M059J (cell line): Measurements from ENCODE around the gene ZDHHC9. TPM values are rescaled to one million over a fixed set of nuclear protein-coding genes. Genes with fewer than 3 reads are reported as not detected.

Experiments
- DNase-seq: peaks from one replicate; pipeline ENCODE4 v3.0.0-alpha.2; 2012; ENCODE audit warnings: low read depth
- total RNA-seq: library from RNA; depleted of rRNA; stranded (reverse); fragments of >200 nt; shearing (Covaris generic); gene quantifications from 2 replicates; pipeline ENCODE4 v1.2.3, GENCODE V29; 2014

ZDHHC9 gene
- total RNA-seq, 1 experiment from 2014 or later, result 52.3 TPM

- DNase-seq, result peak; percentile 58
Measured at GRCh38 chrX:129823115-129823514, 20.6 kb downstream of the ZDHHC9 start.

- DNase-seq, result peak; percentile 20
Measured at GRCh38 chrX:129818123-129818522, 25.6 kb downstream of the ZDHHC9 start.

DNA sequence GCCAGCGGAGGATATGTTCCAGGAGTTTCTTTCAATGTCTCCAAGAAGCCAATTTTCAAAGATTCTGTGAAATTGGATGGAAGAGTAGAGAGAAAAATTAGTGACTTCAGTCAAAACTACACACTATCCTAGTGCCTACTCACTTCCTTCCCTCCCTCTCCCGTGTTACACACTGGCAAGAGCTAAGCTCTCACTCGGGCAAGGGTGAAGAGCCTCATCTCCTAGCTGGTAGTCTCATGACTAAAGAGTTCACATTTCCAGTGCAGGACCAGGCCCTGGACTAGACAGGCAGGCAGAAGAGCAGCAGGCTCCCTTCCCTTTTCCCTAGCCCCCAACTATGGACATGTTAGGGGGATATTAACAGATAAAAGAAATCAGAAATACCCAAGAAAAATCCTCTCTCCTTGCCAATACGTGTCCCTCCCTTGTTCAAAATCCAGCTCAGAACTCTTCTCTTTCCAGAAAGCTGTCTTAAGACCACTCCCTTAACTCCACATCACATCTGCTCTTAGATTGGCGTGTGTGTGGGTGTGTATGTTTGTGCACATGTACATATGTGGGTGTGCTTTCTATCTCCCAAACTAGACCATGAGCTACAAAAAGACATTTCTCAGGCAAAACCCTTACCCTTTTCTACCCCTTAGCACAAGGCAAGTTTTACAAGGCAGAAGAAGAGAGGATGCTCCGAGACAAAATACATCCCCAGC is 29.9 kb downstream of the ZDHHC9 start:
- DNase-seq, result no peak

GRCh38 chrX:129808829-129809796 is 34.6 kb downstream of the ZDHHC9 start:
- peak; percentile 70 for DNase-seq

- no peak for DNase-seq
Measured at GRCh38 chrX:129808158-129808828, 35.4 kb downstream of the ZDHHC9 start.

DNA sequence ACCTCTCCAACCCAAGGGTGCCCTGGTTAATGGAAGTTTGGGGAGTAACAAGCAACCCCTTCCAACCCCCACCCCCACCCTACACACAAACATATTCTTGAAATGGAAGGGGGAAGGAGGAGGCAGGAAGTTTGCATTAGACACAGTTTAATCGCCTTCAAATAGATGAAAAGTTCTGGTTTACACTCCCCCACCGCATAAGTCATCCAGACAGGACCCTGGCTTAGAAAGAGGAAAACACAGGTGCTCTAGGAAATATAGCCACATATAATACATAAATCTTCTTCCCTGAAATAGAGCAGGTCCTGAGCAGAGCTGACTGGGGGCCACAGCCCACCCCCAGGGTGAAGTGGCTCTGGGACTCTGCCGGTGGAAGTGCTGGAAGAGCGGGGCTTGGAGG is 38.9 kb downstream of the ZDHHC9 start:
- no peak for DNase-seq

- DNase-seq, result no peak
Measured at GRCh38 chrX:129802863-129803262, 40.8 kb downstream of the ZDHHC9 start.

GRCh38 chrX:129800186-129800585 is 43.5 kb downstream of the ZDHHC9 start:
- no peak for DNase-seq

DNA sequence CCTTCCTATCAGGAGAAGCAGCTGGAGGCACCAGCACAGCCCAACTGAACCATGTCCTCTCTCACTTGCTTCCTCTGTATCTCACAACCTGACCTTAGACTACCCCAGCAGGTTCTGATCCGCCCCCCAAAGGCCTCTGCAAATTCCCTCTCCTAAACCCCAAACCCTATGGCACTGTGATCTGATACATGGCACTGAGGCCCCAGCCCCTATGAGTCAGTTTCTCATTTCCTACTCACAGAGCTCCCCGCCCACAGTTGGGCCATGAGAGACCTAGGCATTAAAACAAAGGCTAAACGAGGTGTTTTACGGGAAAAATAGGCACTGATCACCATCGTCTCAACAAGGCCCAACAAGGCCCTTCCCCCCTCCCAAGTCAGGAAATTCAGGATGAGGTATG is 44.8 kb downstream of the ZDHHC9 start:
- DNase-seq, result no peak

GRCh38 chrX:129798456-129798855 is 45.2 kb downstream of the ZDHHC9 start:
- no peak for DNase-seq

- no peak for DNase-seq
Measured at GRCh38 chrX:129797251-129797906, 46.3 kb downstream of the ZDHHC9 start.

DNA sequence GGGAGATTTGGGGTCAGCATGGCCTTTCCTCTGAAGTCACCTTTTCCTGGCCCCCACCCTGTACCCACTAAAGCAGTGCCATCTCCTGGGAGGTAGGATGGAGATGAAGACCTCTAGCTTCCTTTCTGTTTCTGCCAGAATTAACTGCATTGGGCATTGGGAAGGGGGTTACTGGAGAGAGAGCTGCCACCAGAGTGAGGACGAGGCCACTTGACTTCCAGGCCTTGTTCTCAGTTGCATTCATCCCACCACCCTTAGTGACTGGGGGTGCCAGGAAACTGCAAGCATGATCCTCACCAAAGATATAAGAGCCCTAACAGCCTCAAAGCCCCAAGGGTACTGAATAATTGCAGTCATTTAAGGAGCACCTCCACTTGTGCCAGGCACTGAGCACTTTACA is 48.1 kb downstream of the ZDHHC9 start:
- DNase-seq, result no peak

- DNase-seq, result no peak
Measured at GRCh38 chrX:129793604-129794191, 50.0 kb downstream of the ZDHHC9 start.

- no peak for DNase-seq
Measured at GRCh38 chrX:129792586-129793291, 50.9 kb downstream of the ZDHHC9 start.

DNA sequence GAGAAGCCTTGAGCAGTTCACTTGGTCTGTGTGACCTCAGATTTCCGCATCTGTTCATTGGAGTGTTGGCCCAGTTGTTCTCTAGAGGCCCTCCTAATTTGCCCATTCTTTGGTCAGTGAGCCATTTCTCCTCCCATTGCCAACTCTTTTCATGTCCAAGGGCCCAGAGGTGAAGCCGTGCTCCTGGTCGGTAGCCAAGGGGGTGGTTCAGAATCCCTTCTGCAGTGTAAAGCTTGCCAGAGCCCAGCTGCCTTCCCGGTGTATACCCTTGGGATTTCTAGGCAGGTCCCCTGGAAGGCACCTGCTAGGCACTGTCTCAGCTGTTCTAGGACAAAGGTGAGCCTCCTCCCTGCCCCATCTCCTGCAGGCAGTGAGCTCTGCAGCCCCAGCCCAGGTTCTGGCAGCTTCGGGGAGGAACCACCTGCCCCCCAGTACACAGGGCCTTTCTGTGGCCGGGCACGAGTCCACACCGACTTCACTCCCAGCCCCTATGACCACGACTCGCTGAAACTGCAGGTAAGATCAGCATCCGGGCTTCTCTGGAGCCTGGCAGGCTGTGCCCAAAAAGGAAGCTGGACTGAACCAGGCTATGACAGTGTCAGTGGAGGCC is 51.6 kb downstream of the ZDHHC9 start:
- peak; percentile 7 for DNase-seq

- DNase-seq, result no peak
Measured at GRCh38 chrX:129791336-129791735, 52.4 kb downstream of the ZDHHC9 start.

- no peak for DNase-seq
Measured at GRCh38 chrX:129790808-129791207, 52.9 kb downstream of the ZDHHC9 start.

DNA sequence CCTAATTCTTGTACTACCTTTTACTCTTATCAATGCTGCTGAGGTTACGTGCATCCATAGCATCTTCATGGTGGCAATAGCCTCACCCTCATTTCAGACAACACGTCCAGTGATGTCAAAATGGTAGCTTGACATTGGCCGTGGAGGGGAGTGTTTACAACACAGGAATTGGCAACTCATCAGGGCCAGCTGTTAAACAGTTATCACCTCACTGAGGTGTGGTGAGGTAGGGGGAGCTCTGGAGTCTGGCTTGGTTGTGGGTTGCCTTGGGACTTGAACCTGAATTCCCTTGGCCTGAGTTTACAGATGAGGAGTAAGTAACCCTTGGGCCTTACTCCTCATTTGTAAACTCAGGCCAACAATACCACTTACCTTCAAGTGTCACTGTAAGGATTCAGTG is 53.5 kb downstream of the ZDHHC9 start:
- DNase-seq, result no peak

- DNase-seq, result no peak
Measured at GRCh38 chrX:129788527-129788926, 55.2 kb downstream of the ZDHHC9 start.

DNA sequence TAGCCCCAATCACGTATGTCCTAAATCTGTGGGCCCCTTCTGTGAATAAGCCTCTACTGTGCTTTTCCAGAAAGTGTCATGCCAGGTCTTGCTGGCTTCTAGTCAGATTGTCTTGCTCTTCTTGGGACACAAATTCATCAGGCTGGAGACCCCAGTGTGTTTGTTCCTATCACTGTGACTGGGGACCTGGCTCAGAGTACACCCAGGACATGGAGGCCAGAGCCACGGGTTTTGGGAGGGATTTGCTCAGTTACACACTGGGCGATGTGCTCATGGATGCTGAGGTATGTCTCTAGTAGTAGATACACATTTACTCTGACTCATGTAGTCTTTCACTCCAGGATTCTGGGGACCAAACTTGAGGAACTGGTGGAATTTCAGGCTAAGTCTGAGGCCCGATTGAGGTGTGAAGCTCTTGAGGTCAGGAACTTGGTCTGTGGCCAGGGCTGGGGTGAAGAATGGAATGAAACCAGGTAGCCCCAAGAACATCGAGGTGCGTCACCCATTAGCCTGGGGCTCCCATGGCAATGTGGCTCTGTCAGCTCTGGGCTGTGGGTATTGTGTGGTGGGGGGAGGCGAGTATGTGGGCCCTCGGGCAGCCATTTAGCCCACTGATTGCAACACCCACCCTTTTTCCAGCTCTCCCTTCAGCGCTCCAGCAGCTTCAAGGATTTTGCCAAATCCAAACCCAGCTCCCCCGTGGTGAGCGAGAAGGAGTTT is 56.2 kb downstream of the ZDHHC9 start:
- DNase-seq, result peak; percentile 15
